SKM-1 treated with dmso at 0.1 percent for 144 hours (cell line): ENCODE data around the gene ALK.
A peak's percentile ranks its signal among the peaks of the same experiment; 100 is the strongest.

Experiments
- DNase-seq: peaks from one replicate; lab custom pipeline; 2025; ENCODE audit not compliant: unreplicated experiment; lab: John Stamatoyannopoulos, UW

The ALK gene

GRCh38 chr2:29426354-29426753 lies 495.0 kb downstream of the ALK start:
- DNase-seq, result no peak

- no peak for DNase-seq
Measured at GRCh38 chr2:29425866-29426265, 495.5 kb downstream of the ALK start.

- DNase-seq, result peak; percentile 4
Measured at GRCh38 chr2:29423061-29423666, 498.2 kb downstream of the ALK start.

GRCh38 chr2:29420999-29421782 lies 500.2 kb downstream of the ALK start:
- DNase-seq, result no peak

- no peak for DNase-seq
Measured at GRCh38 chr2:29420464-29420863, 500.9 kb downstream of the ALK start.

- DNase-seq, result no peak
Measured at GRCh38 chr2:29417630-29418029, 503.8 kb downstream of the ALK start.

GRCh38 chr2:29412197-29412925 lies 509.0 kb downstream of the ALK start:
- no peak for DNase-seq

GRCh38 chr2:29405707-29406106 lies 515.7 kb downstream of the ALK start:
- DNase-seq, result no peak

GRCh38 chr2:29405266-29405665 lies 516.1 kb downstream of the ALK start:
- DNase-seq, result no peak

- DNase-seq, result no peak
Measured at GRCh38 chr2:29401994-29402393, 519.4 kb downstream of the ALK start.

DNA sequence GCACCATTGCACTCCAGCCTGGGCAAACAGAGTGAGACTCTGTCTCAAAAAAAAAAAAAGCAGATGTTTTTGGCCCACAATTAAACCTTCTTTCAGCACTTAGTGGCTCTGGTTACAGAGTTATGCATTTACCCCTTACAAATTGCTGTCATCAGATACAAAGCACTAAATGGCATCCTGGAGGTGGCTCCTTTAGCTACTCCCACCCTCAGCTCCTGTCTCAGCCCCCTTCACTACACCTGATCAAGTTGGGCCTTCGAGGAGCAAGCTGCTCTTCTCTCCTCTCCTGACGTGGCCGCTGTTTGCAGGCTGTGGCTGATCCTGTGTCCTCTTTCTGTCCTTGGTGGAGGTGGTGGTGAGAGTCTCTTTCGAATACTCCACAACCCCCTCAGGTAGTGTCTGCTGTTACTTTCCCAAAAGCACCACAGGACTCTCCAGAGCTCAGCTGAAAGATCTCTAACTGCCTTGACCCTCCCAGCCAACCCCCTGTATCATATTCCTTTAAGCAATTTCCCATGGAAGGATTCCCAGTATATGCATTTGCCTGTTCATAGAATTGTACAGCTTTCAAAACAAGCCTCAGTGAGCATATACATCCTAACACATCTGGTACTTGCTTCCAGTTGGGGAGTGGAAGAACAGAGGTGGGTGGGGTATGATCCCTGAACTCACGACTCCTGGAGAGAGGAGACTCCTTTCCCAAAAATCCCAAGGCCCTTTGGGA lies 520.3 kb downstream of the ALK start:
- no peak for DNase-seq

GRCh38 chr2:29398384-29399237 lies 522.8 kb downstream of the ALK start:
- no peak for DNase-seq

- no peak for DNase-seq
Measured at GRCh38 chr2:29397713-29398112, 523.7 kb downstream of the ALK start.

- DNase-seq, result no peak
Measured at GRCh38 chr2:29397039-29397438, 524.3 kb downstream of the ALK start.

DNA sequence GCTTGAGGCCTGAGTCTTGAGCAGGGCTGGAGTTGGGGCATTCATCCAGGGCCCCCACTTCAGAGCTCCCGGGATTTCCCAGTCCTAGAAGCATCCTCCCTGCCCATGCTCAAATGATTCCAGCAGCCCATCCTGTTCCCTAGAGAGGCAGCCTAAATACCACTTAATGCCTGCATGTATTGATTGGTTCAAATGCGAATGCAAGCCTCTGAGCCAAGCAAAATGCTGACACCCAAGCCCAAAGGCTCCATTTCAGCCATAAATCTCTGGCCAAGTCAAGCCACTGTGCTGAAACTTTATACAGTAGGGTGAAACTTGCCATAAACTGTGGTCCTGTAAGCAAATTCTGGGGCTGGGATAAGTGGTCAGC lies 526.4 kb downstream of the ALK start:
- DNase-seq, result no peak

DNA sequence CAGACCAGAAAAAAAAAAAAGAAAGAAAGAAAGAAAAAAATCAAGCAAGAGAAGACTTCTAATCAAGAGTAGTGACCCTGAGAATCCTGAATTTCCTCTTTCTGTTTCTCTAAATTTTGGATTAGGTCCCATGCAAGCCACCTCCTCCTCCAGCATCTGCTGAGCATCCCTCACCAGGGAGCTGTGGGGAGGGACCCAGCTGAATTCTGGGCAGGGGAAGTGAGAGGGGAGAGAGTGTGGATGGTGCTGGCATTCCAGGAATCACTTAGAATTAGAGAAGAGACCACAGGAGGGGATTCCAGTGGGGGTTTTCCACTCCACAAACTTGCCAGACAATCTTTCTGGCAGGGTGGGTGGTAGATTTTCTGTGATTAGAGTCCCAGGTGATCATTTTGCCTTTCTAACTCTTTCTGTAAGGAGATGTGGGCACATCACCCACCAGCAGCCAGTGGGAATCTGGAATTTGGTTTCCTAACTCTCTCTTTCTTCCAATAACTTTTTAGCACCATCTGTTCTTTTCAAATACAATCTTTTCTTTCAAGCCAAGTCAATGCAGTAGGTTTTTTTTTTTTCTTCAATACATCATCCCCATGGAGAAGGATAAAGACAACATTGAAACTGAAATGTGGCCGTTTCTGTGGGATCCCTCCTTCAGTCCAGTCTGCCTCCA lies 526.9 kb downstream of the ALK start:
- DNase-seq, result no peak

DNA sequence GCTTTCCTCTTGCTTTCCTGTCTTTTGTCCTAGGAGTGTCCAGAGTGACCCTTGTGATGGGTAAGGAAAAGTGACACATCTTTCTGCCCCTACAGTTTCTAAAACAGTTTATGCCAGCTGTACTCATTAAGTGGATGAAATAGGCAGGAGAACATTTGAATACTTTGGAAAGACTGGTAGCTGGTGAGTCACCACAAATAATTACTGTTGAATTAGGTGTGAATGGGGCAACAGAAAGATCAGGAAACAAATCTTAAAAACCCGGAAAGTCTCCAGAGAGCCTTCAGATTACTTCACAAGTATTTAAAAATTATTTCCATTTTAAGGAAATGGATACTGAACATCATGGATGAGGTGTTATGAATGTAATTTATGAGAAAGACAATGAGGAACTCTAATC lies 527.7 kb downstream of the ALK start:
- no peak for DNase-seq

GRCh38 chr2:29392774-29393173 lies 528.6 kb downstream of the ALK start:
- DNase-seq, result no peak

- no peak for DNase-seq
Measured at GRCh38 chr2:29390136-29390535, 531.2 kb downstream of the ALK start.

GRCh38 chr2:29389686-29390085 lies 531.7 kb downstream of the ALK start:
- no peak for DNase-seq
